ENCODE results near the gene AHNAK. TPM values are rescaled to one million over a fixed set of nuclear protein-coding genes. Genes with fewer than 3 reads are reported as not detected.

AHNAK gene
- polyA plus RNA-seq, 2 of the 4 experiments (the other 2 are of a cell fraction) = 43.3 to 82.0 TPM

DNA sequence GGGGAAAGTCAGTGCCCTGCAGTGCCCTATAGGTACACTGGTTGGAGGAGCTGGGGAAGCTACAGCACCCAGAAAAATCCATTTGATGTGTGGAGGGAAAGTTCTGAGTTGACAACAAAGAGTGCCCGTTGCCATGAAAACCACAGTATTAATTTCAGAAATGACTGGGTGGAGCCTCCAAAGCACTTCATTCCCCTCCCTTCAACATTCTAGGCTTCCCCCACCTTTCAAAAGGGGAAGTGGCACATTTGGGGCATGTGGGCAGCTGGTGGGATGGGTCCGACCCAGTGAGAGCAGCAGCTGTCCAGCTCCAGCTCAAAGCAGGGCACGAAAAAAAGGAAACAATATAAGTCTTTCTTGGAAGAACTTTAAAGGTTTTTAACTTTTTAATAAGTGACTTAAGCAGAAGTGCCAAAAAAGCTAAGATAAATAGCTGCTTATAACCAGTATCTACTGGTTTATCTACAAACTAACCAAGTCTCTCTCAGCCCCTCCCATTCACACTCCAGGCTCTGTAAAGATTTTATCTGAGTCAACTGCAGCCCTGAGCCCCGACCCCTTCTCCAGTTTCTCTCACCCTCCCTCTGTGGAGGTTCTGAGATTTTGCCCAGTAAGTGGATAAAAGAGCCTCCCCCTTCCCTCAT, 9.0 kb upstream of the AHNAK start:
- Histone ChIP-seq H3K4me2 (peak overlapping the region; percentile 86), H3K4me1 (peaks cover 90% of the 10 kb centered on the region), H3K9me3 (no peaks in the 10 kb centered on the region), H3K27ac (peak overlapping the region; percentile 90 to 94), H3K4me3 (no peak overlapping the region; the same call in 2 of the 3 replicates)
- FAIRE-seq (no peak), ATAC-seq (no peak), DNase-seq (ENCODE audit: low read depth in 1 of 2, low spot score in 1 of 2) (peak in 1 of 2 experiments; percentile 26)
- ChIA-PET POLR2A (interaction anchor here (1.1 to 4.1 kb wide), 3 partner anchors 9 to 36 kb away, joined by 3 to 31 read pairs (median 9); partner anchors contain the start of genes AHNAK, EEF1G and TUT1), CTCF (interaction anchor here (0.9 to 12.6 kb wide), 5 partner anchors 10 to 161 kb away, joined by 3 to 296 read pairs (median 46); partner anchors contain the start of genes AHNAK and SCGB1A1)
- TF ChIP-seq RCOR1 (IDR thresholded peaks at IDR 0.05; ENCODE audit: low read depth, low read length) (no peak), POLR2A (IDR thresholded peaks at IDR 0.05; ENCODE audit: low read length) (no peak), FOSB (CRISPR knock-in tag; IDR thresholded peaks at IDR 0.05) (no peak), CBX2 (IDR thresholded peaks at IDR 0.05; ENCODE audit: borderline replicate concordance, low read depth) (no peak)
- TF ChIP-seq, protein P1, sequence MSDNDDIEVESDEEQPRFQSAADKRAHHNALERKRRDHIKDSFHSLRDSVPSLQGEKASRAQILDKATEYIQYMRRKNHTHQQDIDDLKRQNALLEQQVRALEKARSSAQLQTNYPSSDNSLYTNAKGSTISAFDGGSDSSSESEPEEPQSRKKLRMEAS (IDR thresholded peaks at IDR 0.05) = no peak
- TF ChIP-seq, protein P2, sequence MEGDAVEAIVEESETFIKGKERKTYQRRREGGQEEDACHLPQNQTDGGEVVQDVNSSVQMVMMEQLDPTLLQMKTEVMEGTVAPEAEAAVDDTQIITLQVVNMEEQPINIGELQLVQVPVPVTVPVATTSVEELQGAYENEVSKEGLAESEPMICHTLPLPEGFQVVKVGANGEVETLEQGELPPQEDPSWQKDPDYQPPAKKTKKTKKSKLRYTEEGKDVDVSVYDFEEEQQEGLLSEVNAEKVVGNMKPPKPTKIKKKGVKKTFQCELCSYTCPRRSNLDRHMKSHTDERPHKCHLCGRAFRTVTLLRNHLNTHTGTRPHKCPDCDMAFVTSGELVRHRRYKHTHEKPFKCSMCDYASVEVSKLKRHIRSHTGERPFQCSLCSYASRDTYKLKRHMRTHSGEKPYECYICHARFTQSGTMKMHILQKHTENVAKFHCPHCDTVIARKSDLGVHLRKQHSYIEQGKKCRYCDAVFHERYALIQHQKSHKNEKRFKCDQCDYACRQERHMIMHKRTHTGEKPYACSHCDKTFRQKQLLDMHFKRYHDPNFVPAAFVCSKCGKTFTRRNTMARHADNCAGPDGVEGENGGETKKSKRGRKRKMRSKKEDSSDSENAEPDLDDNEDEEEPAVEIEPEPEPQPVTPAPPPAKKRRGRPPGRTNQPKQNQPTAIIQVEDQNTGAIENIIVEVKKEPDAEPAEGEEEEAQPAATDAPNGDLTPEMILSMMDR (IDR thresholded peaks at IDR 0.05) = no peak
- 53% methylated on average over 4 of the region's 4 CpGs for WGBS (ENCODE audit: missing lambda C conversion rate)

DNA sequence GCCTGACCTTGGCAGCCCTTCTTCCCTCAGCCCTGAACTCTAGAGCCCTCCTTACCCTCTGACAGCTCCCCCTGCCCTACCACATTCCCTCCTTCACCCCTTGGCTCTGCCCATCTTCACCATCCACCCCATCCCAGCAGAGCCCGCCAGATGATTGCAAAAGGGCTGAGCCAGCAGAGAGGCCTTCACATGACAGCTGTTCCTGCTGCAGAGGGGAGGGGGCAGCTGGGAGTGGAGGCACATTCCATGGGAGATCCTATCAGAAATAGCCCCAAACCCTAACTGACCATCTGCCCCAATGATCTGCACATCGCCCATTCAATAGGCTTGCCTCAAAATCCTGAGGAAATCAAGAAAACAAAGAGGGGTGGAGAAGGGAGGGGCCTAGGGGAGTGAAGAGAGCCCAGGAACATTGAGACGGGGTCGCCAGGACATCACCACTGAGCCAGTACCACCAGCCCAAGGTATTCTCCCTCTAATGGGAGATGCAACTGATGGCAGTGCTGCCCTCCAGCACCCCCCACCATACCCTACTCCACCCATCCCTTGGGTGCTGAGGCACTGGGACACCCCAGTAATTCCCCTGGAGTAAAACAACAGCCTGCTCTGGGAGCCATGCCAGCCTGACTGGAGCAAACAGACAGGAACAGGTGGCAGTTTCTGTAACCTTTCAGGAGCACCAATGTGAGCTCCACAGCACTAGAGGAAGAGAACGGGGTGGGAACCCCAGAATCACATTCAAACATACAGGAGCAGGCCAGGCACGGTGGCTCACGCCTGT, 8.0 kb upstream of the AHNAK start:
- TF ChIP-seq KDM1A (IDR thresholded peaks at IDR 0.05; ENCODE audit: low read depth) = no peak
- TF ChIP-seq ZC3H11A (IDR thresholded peaks at IDR 0.05) = no peak
- TF ChIP-seq MAFK (IDR thresholded peaks at IDR 0.05; ENCODE audit: partially characterized antibody) = peak; percentile 51
- TF ChIP-seq HDAC2 (IDR thresholded peaks at IDR 0.05) = no peak
- TF ChIP-seq, protein P3, sequence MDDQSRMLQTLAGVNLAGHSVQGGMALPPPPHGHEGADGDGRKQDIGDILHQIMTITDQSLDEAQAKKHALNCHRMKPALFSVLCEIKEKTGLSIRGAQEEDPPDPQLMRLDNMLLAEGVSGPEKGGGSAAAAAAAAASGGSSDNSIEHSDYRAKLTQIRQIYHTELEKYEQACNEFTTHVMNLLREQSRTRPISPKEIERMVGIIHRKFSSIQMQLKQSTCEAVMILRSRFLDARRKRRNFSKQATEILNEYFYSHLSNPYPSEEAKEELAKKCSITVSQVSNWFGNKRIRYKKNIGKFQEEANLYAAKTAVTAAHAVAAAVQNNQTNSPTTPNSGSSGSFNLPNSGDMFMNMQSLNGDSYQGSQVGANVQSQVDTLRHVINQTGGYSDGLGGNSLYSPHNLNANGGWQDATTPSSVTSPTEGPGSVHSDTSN (IDR thresholded peaks at IDR 0.05) = no peak
- TF ChIP-seq KDM5A (IDR thresholded peaks at IDR 0.05) = no peak
- no peaks in the 10 kb centered on the region for H3K9me3 ChIP-seq
- H3K4me3 ChIP-seq = peak overlapping the region; percentile 22; the same call in 1 of the 3 replicates
- FAIRE-seq (no peak), DNase-seq (ENCODE audit: low read depth in 1 of 2, low spot score in 1 of 2) (no peak), ATAC-seq (no peak)
- H3K4me2 ChIP-seq = peak overlapping the region; percentile 86
- peaks cover 83% of the 10 kb centered on the region for H3K4me1 ChIP-seq
- ChIA-PET CTCF (interaction anchor here (0.9 to 12.6 kb wide), 11 partner anchors 9 to 160 kb away, joined by 3 to 296 read pairs (median 5); partner anchors contain the start of genes AHNAK, SCGB1A1 and TUT1), POLR2A (interaction anchor here (0.7 to 4.1 kb wide), 4 partner anchors 37 to 199 kb away, joined by 3 to 31 read pairs (median 5); partner anchors contain the start of genes HNRNPUL2, TUT1 and ZBTB3)
- H3K27ac ChIP-seq = peak overlapping the region; percentile 90 to 94
- 76% methylated on average over 7 of the region's 7 CpGs for WGBS (ENCODE audit: missing lambda C conversion rate)

DNA sequence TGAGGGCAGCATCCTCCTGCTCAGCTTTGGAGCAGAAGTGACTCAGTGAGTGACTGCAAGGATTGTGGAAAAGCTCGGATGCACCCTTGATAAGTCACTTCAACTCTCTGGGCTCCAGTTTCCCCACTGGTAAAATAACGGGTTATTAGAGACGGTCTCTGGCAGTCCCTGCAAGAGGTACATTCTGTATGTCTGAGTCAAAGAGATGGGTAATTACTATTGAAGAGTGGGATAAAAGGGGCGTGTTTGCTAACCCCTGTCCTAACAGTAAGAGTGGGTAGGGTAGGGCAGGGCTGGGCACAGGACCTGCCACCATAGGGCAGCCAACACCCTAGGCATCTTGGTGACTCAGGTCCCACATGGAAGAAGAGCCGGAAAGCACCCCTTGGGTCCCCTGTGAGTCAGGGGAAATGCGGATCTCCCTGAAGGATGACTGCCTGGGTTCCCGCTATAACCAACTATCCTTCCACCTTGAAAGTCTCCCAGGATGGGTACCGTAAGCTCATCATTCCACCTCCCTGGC, 7.3 kb upstream of the AHNAK start:
- Histone ChIP-seq H3K27ac (peak overlapping the region; percentile 90 to 94), H3K4me1 (peaks cover 83% of the 10 kb centered on the region), H3K4me3 (peak overlapping the region; percentile 22; the same call in 2 of the 3 replicates), H3K9me3 (no peaks in the 10 kb centered on the region), H3K4me2 (peak overlapping the region; percentile 86)
- POLR2A ChIA-PET = interaction anchor here (0.7 to 4.1 kb wide), 6 partner anchors 20 to 200 kb away, joined by 3 to 31 read pairs (median 5); partner anchors contain the start of genes EEF1G, HNRNPUL2, TUT1 and ZBTB3
- FAIRE-seq = no peak
- CTCF ChIA-PET = interaction anchor here (0.9 to 12.6 kb wide), 13 partner anchors 9 to 186 kb away, joined by 3 to 296 read pairs (median 4); partner anchors contain the start of genes AHNAK, SCGB1A1 and TUT1
- DNase-seq (ENCODE audit: low read depth in 1 of 2, low spot score in 1 of 2) = peak; percentile 78 to 92
- ATAC-seq = peak; percentile 54 to 58
- WGBS (ENCODE audit: missing lambda C conversion rate) = 8% methylated on average over 8 of the region's 8 CpGs
- TF ChIP-seq TP53 (CRISPR knock-in tag; IDR thresholded peaks at IDR 0.05) (no peak), GATA3 (IDR thresholded peaks at IDR 0.05; ENCODE audit: borderline replicate concordance) (peak; percentile 6; the same call in 1 of the 2 replicates), FOSL2 (IDR thresholded peaks at IDR 0.05) (peak; percentile 11; the same call in 1 of the 2 replicates), FOSL2 (CRISPR knock-in tag; IDR thresholded peaks at IDR 0.05) (peak; percentile 65), CEBPB (IDR thresholded peaks at IDR 0.05) (no peak; a peak in 1 of 4 replicates), MAZ (IDR thresholded peaks at IDR 0.05; ENCODE audit: borderline replicate concordance, low read depth, low read length) (no peak), FOSB (CRISPR knock-in tag; IDR thresholded peaks at IDR 0.05) (no peak), ZFP36 (IDR thresholded peaks at IDR 0.05; ENCODE audit: borderline replicate concordance, partially characterized antibody) (no peak), FOXS1 (CRISPR knock-in tag; IDR thresholded peaks at IDR 0.05) (no peak), SMC3 (IDR thresholded peaks at IDR 0.05) (no peak), RFX5 (IDR thresholded peaks at IDR 0.05) (peak; percentile 3; the same call in 1 of the 2 replicates), JUN (IDR thresholded peaks at IDR 0.05) (no peak), ZC3H11A (IDR thresholded peaks at IDR 0.05) (no peak), MAFK (IDR thresholded peaks at IDR 0.05; ENCODE audit: partially characterized antibody) (no peak), EP300 (IDR thresholded peaks at IDR 0.05) (no peak), ESRRA (IDR thresholded peaks at IDR 0.05; ENCODE audit: borderline replicate concordance, low read length) (no peak)
- TF ChIP-seq, protein P4, sequence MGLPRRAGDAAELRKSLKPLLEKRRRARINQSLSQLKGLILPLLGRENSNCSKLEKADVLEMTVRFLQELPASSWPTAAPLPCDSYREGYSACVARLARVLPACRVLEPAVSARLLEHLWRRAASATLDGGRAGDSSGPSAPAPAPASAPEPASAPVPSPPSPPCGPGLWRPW (IDR thresholded peaks at IDR 0.05) = no peak
- TF ChIP-seq, protein P1 (IDR thresholded peaks at IDR 0.05) = peak; percentile 75
- TF ChIP-seq, protein P5, sequence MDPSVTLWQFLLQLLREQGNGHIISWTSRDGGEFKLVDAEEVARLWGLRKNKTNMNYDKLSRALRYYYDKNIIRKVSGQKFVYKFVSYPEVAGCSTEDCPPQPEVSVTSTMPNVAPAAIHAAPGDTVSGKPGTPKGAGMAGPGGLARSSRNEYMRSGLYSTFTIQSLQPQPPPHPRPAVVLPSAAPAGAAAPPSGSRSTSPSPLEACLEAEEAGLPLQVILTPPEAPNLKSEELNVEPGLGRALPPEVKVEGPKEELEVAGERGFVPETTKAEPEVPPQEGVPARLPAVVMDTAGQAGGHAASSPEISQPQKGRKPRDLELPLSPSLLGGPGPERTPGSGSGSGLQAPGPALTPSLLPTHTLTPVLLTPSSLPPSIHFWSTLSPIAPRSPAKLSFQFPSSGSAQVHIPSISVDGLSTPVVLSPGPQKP (IDR thresholded peaks at IDR 0.05; ENCODE audit: low read depth, low read length) = no peak

Measured in A549 (cell line).